ENCODE data around the gene MGAT1.
A peak's percentile ranks its signal among the peaks of the same experiment; 100 is the strongest.

MGAT1 gene

GRCh38 chr5:180809403-180810209 lies 7.0 kb upstream of the MGAT1 start:
- Histone ChIP-seq H3K36me3 (ENCODE audit: insufficient read depth, insufficient read length, low read length) (peaks cover 29% of the 10 kb centered on the region), H3K9ac (ENCODE audit: insufficient read length, low read depth) (peak overlapping the region; percentile 92), H3K9me3 (ENCODE audit: insufficient read depth, low read length) (no peaks in the 10 kb centered on the region), H3K27me3 (ENCODE audit: insufficient read depth, insufficient read length) (no peaks in the 10 kb centered on the region), H3K4me3 (ENCODE audit: insufficient read length, low read depth) (peak overlapping the region; percentile 67), H3K4me1 (ENCODE audit: insufficient read depth, insufficient read length) (no peaks in the 10 kb centered on the region)
- DNase-seq (ENCODE audit: low read depth, low spot score), result no peak
- TF ChIP-seq ZNF274 (IDR thresholded peaks at IDR 0.05; ENCODE audit: low read depth, low read length) (no peak), YY1 (IDR thresholded peaks at IDR 0.05; ENCODE audit: insufficient read depth, insufficient read length) (no peak), SUZ12 (IDR thresholded peaks at IDR 0.05; ENCODE audit: extremely low read depth, insufficient read depth, insufficient read length) (no peak)

- TF ChIP-seq YY1 (IDR thresholded peaks at IDR 0.05; ENCODE audit: insufficient read depth, insufficient read length) (no peak), SUZ12 (IDR thresholded peaks at IDR 0.05; ENCODE audit: extremely low read depth, insufficient read depth, insufficient read length) (no peak), ZNF274 (IDR thresholded peaks at IDR 0.05; ENCODE audit: low read depth, low read length) (no peak)
- H3K9me3 ChIP-seq (ENCODE audit: insufficient read depth, low read length), result no peaks in the 10 kb centered on the region
- H3K36me3 ChIP-seq (ENCODE audit: insufficient read depth, insufficient read length, low read length), result peaks cover 31% of the 10 kb centered on the region
- H3K4me3 ChIP-seq (ENCODE audit: insufficient read length, low read depth), result no peak overlapping the region
- H3K27me3 ChIP-seq (ENCODE audit: insufficient read depth, insufficient read length), result no peaks in the 10 kb centered on the region
- H3K4me1 ChIP-seq (ENCODE audit: insufficient read depth, insufficient read length), result peaks cover 7% of the 10 kb centered on the region
- H3K9ac ChIP-seq (ENCODE audit: insufficient read length, low read depth), result no peak overlapping the region
- DNase-seq (ENCODE audit: low read depth, low spot score), result no peak
Observed at GRCh38 chr5:180808461-180809000, 5.9 kb upstream of the MGAT1 start.

- H3K4me3 ChIP-seq (ENCODE audit: insufficient read length, low read depth), result no peak overlapping the region
- H3K4me1 ChIP-seq (ENCODE audit: insufficient read depth, insufficient read length), result peaks cover 8% of the 10 kb centered on the region
- DNase-seq (ENCODE audit: low read depth, low spot score), result no peak
- H3K36me3 ChIP-seq (ENCODE audit: insufficient read depth, insufficient read length, low read length), result peaks cover 31% of the 10 kb centered on the region
- no peak overlapping the region for H3K9ac ChIP-seq (ENCODE audit: insufficient read length, low read depth)
- H3K27me3 ChIP-seq (ENCODE audit: insufficient read depth, insufficient read length), result no peaks in the 10 kb centered on the region
- no peaks in the 10 kb centered on the region for H3K9me3 ChIP-seq (ENCODE audit: insufficient read depth, low read length)
- no peak for TF ChIP-seq YY1 (IDR thresholded peaks at IDR 0.05; ENCODE audit: insufficient read depth, insufficient read length)
- TF ChIP-seq ZNF274 (IDR thresholded peaks at IDR 0.05; ENCODE audit: low read depth, low read length), result no peak
- TF ChIP-seq SUZ12 (IDR thresholded peaks at IDR 0.05; ENCODE audit: extremely low read depth, insufficient read depth, insufficient read length), result no peak
Observed at GRCh38 chr5:180807654-180808414, 5.2 kb upstream of the MGAT1 start.

- Histone ChIP-seq H3K9me3 (ENCODE audit: insufficient read depth, low read length) (no peaks in the 10 kb centered on the region), H3K9ac (ENCODE audit: insufficient read length, low read depth) (no peak overlapping the region), H3K4me1 (ENCODE audit: insufficient read depth, insufficient read length) (peaks cover 8% of the 10 kb centered on the region), H3K36me3 (ENCODE audit: insufficient read depth, insufficient read length, low read length) (peaks cover 31% of the 10 kb centered on the region), H3K27me3 (ENCODE audit: insufficient read depth, insufficient read length) (no peaks in the 10 kb centered on the region), H3K4me3 (ENCODE audit: insufficient read length, low read depth) (no peak overlapping the region)
- TF ChIP-seq ZNF274 (IDR thresholded peaks at IDR 0.05; ENCODE audit: low read depth, low read length), result no peak
- no peak for TF ChIP-seq YY1 (IDR thresholded peaks at IDR 0.05; ENCODE audit: insufficient read depth, insufficient read length)
- TF ChIP-seq SUZ12 (IDR thresholded peaks at IDR 0.05; ENCODE audit: extremely low read depth, insufficient read depth, insufficient read length), result no peak
- DNase-seq (ENCODE audit: low read depth, low spot score), result no peak
Observed at GRCh38 chr5:180807046-180807445, 4.4 kb upstream of the MGAT1 start.

- TF ChIP-seq SUZ12 (IDR thresholded peaks at IDR 0.05; ENCODE audit: extremely low read depth, insufficient read depth, insufficient read length) (no peak), YY1 (IDR thresholded peaks at IDR 0.05; ENCODE audit: insufficient read depth, insufficient read length) (no peak), ZNF274 (IDR thresholded peaks at IDR 0.05; ENCODE audit: low read depth, low read length) (no peak)
- no peaks in the 10 kb centered on the region for H3K9me3 ChIP-seq (ENCODE audit: insufficient read depth, low read length)
- DNase-seq (ENCODE audit: low read depth, low spot score), result no peak
Observed at GRCh38 chr5:180806351-180807011, 3.9 kb upstream of the MGAT1 start.

GRCh38 chr5:180804129-180804618 lies 1.6 kb upstream of the MGAT1 start:
- Histone ChIP-seq H3K9me3 (ENCODE audit: insufficient read depth, low read length) (no peaks in the 10 kb centered on the region), H3K36me3 (ENCODE audit: insufficient read depth, insufficient read length, low read length) (peaks cover 55% of the 10 kb centered on the region), H3K4me1 (ENCODE audit: insufficient read depth, insufficient read length) (peaks cover 12% of the 10 kb centered on the region), H3K4me3 (ENCODE audit: insufficient read length, low read depth) (no peak overlapping the region), H3K9ac (ENCODE audit: insufficient read length, low read depth) (peak overlapping the region; percentile 74), H3K27me3 (ENCODE audit: insufficient read depth, insufficient read length) (no peaks in the 10 kb centered on the region)
- TF ChIP-seq ZNF274 (IDR thresholded peaks at IDR 0.05; ENCODE audit: low read depth, low read length) (no peak), SUZ12 (IDR thresholded peaks at IDR 0.05; ENCODE audit: extremely low read depth, insufficient read depth, insufficient read length) (no peak), YY1 (IDR thresholded peaks at IDR 0.05; ENCODE audit: insufficient read depth, insufficient read length) (no peak)
- no peak for DNase-seq (ENCODE audit: low read depth, low spot score)

More at GRCh38 chr5:180806351-180807011, 3.9 kb upstream of the MGAT1 start:
- Histone ChIP-seq H3K4me1 (ENCODE audit: insufficient read depth, insufficient read length) (peaks cover 11% of the 10 kb centered on the region), H3K27me3 (ENCODE audit: insufficient read depth, insufficient read length) (no peaks in the 10 kb centered on the region), H3K36me3 (ENCODE audit: insufficient read depth, insufficient read length, low read length) (peaks cover 34% of the 10 kb centered on the region), H3K9ac (ENCODE audit: insufficient read length, low read depth) (no peak overlapping the region), H3K4me3 (ENCODE audit: insufficient read length, low read depth) (no peak overlapping the region)

Measured in NT2/D1 (cell line).